GM21619 (cell line): Measurements from ENCODE around the gene HECTD2.
"Not testable (repeated sequence)": the region's sequence is repeated elsewhere in the genome, so short reads cannot be mapped to it uniquely, and the experiment has no call there.

Source experiments
- ATAC-seq: cut with Tn5 transposase; IDR thresholded peaks from one replicate; pipeline ENCODE4 v1.9.1; 2021; ENCODE audit not compliant: unreplicated experiment

The HECTD2 gene

GRCh38 chr10:91536111-91536510 lies 126.0 kb downstream of the HECTD2 start:
- no peak for ATAC-seq

GRCh38 chr10:91536733-91537132 lies 126.6 kb downstream of the HECTD2 start:
- ATAC-seq, result no peak

- ATAC-seq, result no peak
Measured at GRCh38 chr10:91537614-91538383, 127.7 kb downstream of the HECTD2 start.

DNA sequence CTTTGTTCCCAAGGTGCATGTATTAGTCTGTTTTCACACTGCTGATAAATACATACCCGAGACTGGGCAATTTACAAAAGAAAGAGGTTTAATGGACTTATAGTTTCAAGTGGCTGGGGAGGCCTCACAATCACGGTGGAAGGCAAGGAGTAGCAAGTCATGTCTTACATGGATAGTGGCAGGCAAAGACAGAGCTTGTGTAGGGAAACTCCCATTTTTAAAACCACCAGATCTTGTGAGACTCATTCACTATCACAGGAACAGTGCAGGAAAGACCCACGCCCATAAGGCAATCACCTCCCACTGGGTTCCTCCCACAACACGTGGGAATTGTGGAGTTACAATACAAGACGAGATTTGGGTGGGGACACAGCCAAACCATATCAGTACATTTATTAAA lies 129.8 kb downstream of the HECTD2 start:
- ATAC-seq, result no peak

- no peak for ATAC-seq
Measured at GRCh38 chr10:91540733-91541132, 130.6 kb downstream of the HECTD2 start.

GRCh38 chr10:91541481-91541880 lies 131.3 kb downstream of the HECTD2 start:
- no peak for ATAC-seq

GRCh38 chr10:91545384-91545783 lies 135.2 kb downstream of the HECTD2 start:
- ATAC-seq, result no peak

DNA sequence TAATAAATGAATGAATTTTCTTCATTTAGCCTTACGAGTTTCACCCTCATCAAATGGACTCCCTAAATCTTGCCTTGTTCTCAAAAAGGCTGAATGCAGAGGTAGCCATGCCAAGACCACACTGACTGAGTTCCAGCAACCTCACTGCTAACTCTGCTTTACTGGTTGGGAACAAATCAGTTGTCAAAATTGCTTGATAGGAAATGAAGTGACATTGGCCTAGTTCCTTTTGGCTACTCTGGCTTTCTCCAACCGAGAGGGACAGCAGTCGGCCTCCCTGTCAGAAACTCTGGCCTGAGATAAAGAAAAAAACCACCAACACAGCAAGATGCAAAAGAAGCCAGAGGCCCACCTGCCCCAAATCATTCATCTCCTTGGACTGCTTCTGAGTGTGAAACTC lies 135.7 kb downstream of the HECTD2 start:
- no peak for ATAC-seq

DNA sequence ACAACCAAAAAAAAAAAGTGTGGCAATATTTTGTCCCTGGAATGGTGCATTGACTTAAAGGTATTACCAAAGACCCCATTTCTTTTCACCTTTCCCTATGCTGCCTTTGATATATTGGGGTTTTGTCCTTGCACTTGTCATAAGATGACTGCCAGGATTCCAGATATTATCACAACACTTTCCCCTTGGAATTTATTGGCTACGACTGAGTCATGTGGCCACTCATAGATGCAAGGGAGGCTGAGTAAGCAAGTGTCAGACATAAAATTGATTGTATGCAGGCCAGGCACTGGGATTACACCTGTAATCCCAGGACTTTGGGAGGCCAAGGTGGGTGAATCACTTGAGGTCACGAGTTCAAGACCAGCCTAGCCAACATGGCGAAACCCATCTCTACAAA lies 139.1 kb downstream of the HECTD2 start:
- no peak for ATAC-seq

DNA sequence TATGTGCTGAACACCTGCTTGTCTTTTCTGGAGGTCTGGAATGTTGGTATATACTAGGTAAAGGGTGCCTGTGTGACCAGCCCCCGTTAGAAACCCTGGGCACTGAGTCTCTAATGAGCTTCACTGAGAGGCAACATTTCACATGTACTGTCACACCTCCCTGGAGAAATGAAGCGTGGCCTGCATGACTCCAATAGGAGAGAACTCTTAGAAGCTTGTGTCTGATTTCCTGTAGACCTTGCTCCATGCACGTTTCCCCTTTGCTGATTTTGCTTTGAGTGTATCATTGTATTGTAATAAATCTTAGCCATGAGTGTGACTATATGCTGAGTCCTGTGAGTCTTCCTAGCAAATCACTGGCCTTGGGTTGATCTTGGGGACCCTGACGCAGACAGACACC lies 139.9 kb downstream of the HECTD2 start:
- no peak for ATAC-seq

GRCh38 chr10:91551856-91552255 lies 141.7 kb downstream of the HECTD2 start:
- no peak for ATAC-seq

- no peak for ATAC-seq
Measured at GRCh38 chr10:91552274-91553095, 142.3 kb downstream of the HECTD2 start.

DNA sequence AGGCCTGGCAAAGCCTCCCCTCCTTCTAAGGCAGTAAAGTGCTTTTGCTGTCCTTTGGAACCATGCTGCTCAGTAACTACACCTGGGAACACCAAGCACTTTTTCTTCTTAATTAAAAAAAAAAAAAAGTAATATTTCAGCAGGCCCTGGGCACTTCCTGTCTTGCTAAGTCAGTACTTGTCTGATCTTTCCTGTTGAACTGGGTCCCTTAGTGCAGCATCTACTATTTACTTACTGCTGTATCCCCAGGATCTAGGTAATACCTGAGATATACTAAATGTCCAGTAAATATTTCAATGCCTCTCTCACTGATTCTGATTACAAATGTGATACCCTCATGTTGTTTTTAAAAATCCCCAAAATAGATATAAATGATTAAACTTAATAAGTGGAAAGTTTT lies 145.3 kb downstream of the HECTD2 start:
- no peak for ATAC-seq

GRCh38 chr10:91556691-91557566 lies 146.8 kb downstream of the HECTD2 start:
- no peak for ATAC-seq

GRCh38 chr10:91557651-91558111 lies 147.5 kb downstream of the HECTD2 start:
- ATAC-seq, result no peak

DNA sequence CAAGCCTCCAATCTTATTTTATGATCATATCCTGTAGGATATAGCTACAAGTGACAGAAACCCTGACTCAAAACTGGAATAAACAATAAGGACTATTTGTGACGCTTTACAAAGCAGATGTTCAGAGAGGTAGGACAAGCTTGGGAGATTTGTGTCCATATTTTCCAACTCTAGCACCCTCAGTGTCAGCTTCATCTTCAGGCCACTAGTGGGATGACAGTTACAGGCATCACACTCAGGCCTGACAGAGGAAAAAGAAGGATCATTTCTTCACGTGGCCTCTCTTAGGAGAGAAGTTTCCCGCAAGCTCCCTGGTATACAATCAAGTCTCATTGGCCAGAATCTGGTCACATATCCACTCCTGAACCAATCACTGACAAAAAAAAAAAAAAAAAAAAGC lies 148.3 kb downstream of the HECTD2 start:
- no peak for ATAC-seq

DNA sequence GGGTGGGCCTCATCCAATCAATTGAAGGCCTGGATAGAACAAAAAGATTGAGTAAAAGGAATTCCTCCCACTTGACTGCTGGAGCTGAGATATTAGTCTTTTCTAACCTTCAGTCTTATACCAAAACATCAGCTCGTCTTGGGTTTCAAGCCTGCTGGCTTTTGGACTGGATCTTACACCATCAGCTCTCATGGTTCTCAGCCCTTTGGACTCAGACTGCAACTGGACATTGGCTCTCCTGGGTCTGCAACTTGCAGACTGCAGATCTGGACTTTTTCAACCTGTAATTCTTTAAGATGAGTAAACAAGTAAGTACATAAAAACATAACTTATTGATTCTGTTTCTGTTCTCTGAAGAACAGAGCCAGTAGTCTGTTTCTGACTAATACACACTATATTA lies 149.0 kb downstream of the HECTD2 start:
- no peak for ATAC-seq

GRCh38 chr10:91559750-91560149 lies 149.6 kb downstream of the HECTD2 start:
- ATAC-seq, result no peak

DNA sequence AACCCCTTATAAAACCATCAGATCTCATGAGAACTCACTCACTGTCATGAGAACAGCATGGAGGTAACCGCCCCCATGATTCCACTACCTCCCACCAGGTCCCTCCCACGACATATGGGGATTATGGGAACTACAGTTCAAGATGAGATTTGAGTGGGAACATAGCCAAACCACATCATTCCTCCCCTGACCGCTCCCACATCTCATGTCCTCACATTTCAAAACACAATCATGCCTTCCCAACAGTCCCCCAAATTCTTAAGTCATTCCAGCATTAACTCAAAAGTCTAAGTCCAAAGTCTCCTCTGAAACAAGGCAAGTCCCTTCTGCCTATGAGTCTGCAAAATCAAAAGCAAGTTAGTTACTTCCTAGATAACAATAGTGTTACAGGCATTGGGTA lies 150.7 kb downstream of the HECTD2 start:
- ATAC-seq, result not testable (repeated sequence)

GRCh38 chr10:91562839-91563581 lies 152.9 kb downstream of the HECTD2 start:
- no peak for ATAC-seq

DNA sequence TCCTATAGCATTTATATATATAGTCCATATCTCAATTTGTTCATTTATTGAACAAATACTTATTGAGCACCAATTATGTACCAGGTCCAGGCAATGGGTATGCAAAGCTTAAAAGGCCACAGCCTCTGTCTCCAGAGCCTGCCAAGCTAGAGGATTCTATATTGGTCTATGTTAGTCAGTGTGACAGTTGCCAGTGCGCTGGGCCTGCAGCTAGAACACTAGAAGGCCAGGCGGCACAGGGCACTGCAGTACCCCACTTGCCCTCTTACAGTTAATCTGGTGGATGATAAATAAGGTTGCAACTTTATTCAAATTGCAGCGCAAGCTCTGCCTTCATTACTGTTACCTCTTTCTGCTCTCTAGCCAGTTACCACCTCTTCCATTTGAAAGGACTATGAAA lies 153.9 kb downstream of the HECTD2 start:
- no peak for ATAC-seq
